Measurements from ENCODE around the gene VWA5A. TPM values are rescaled to one million over a fixed set of nuclear protein-coding genes. Genes with fewer than 3 reads are reported as not detected.

VWA5A gene
- total RNA-seq, 1 donor from 2014 or later, result 8.7 TPM

DNA sequence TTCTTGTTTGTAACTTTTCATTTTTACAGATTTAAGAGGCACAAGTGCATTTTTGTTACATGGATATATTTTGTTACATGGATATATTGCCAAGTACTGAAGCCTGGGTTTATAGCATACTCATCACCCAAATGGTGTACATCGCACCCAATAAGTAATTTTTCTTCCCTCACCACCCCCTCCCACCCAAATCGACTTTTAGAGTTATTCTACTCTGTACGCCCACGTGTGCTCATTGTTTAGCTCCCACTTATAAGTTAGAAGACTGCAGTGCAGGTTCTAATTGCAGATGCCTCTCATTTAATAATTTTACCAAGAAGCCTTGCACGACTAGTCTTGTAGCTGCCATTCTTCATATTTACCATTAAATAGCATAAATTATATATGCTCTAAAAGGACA lies 20.5 kb upstream of the VWA5A start:
- H3K79me2 ChIP-seq (ENCODE audit: insufficient read depth, low read length), result no peaks in the 10 kb centered on the region
- no peak overlapping the region for H3K4me3 ChIP-seq (ENCODE audit: insufficient read depth, low read depth, low read length)
- TF ChIP-seq EZH2 (IDR thresholded peaks at IDR 0.05; ENCODE audit: insufficient read depth, low read length), result no peak
- TF ChIP-seq CTCF (IDR thresholded peaks at IDR 0.05; ENCODE audit: insufficient read depth, low read depth, low read length), result no peak
- H3K4me3 Mint-ChIP-seq (ENCODE audit: unreplicated experiment), result no peak overlapping the region
- no peak overlapping the region for H2AFZ ChIP-seq (ENCODE audit: low read depth, low read length)
- DNase-seq (ENCODE audit: low read depth) (no peak), FAIRE-seq (no peak)
- no peaks in the 10 kb centered on the region for H3K4me1 Mint-ChIP-seq (ENCODE audit: low read depth, unreplicated experiment)
- H3K27me3 Mint-ChIP-seq (ENCODE audit: low read depth, unreplicated experiment), result no peaks in the 10 kb centered on the region
- H3K36me3 Mint-ChIP-seq (ENCODE audit: low read depth, unreplicated experiment), result no peaks in the 10 kb centered on the region
- no peaks in the 10 kb centered on the region for H4K20me1 ChIP-seq (ENCODE audit: insufficient read depth, low read length)
- no peaks in the 10 kb centered on the region for H3K9me3 Mint-ChIP-seq (ENCODE audit: unreplicated experiment)
- no peak overlapping the region for H3K9ac ChIP-seq (ENCODE audit: low read length)
- no peak overlapping the region for H3K27ac Mint-ChIP-seq (ENCODE audit: unreplicated experiment)
- H3K27ac ChIP-seq (ENCODE audit: low read depth, low read length), result no peak overlapping the region
- no peaks in the 10 kb centered on the region for H3K9me3 ChIP-seq (ENCODE audit: insufficient read depth, low read depth, low read length)
- no peak overlapping the region for H3K4me2 ChIP-seq (ENCODE audit: low read length)
- no peaks in the 10 kb centered on the region for H3K36me3 ChIP-seq (ENCODE audit: insufficient read depth, low read length)
- no peaks in the 10 kb centered on the region for H3K27me3 ChIP-seq (ENCODE audit: insufficient read depth, low read length)
- H3K4me1 ChIP-seq (ENCODE audit: insufficient read depth, low read length), result no peaks in the 10 kb centered on the region

DNA sequence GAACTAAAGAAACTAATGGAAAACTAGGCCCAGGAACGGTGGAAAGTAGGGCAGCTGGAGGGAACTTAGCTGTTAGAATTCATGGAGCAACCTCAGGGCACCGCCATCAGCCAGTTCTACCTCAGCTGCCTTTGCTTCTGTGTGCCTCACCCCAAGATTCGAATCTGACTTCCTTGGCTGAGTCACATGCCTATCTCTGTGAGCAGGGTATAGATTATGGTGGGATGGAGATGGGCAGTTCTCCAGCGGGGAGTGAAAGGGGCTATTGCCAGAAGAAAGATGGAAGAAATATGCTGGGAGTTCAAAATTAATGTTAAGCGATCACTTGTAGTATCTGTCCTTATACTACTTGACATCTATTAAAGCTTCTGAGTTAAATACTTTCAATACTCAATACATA lies 18.9 kb upstream of the VWA5A start:
- Histone ChIP-seq H3K4me1 (ENCODE audit: insufficient read depth, low read length) (no peaks in the 10 kb centered on the region), H3K27ac (ENCODE audit: low read depth, low read length) (no peak overlapping the region), H2AFZ (ENCODE audit: low read depth, low read length) (no peak overlapping the region), H3K79me2 (ENCODE audit: insufficient read depth, low read length) (no peaks in the 10 kb centered on the region), H3K36me3 (ENCODE audit: insufficient read depth, low read length) (no peaks in the 10 kb centered on the region), H4K20me1 (ENCODE audit: insufficient read depth, low read length) (no peaks in the 10 kb centered on the region), H3K9me3 (ENCODE audit: insufficient read depth, low read depth, low read length) (no peaks in the 10 kb centered on the region), H3K4me2 (ENCODE audit: low read length) (no peak overlapping the region), H3K4me3 (ENCODE audit: insufficient read depth, low read depth, low read length) (no peak overlapping the region), H3K9ac (ENCODE audit: low read length) (no peak overlapping the region), H3K27me3 (ENCODE audit: insufficient read depth, low read length) (no peaks in the 10 kb centered on the region)
- H3K4me3 Mint-ChIP-seq (ENCODE audit: unreplicated experiment), result no peak overlapping the region
- H3K27ac Mint-ChIP-seq (ENCODE audit: unreplicated experiment), result no peak overlapping the region
- no peaks in the 10 kb centered on the region for H3K36me3 Mint-ChIP-seq (ENCODE audit: low read depth, unreplicated experiment)
- no peak for TF ChIP-seq EZH2 (IDR thresholded peaks at IDR 0.05; ENCODE audit: insufficient read depth, low read length)
- TF ChIP-seq CTCF (IDR thresholded peaks at IDR 0.05; ENCODE audit: insufficient read depth, low read depth, low read length), result no peak
- no peaks in the 10 kb centered on the region for H3K4me1 Mint-ChIP-seq (ENCODE audit: low read depth, unreplicated experiment)
- FAIRE-seq (no peak), DNase-seq (ENCODE audit: low read depth) (no peak)
- no peaks in the 10 kb centered on the region for H3K27me3 Mint-ChIP-seq (ENCODE audit: low read depth, unreplicated experiment)
- no peaks in the 10 kb centered on the region for H3K9me3 Mint-ChIP-seq (ENCODE audit: unreplicated experiment)

- TF ChIP-seq CTCF (IDR thresholded peaks at IDR 0.05; ENCODE audit: insufficient read depth, low read depth, low read length) (no peak), EZH2 (IDR thresholded peaks at IDR 0.05; ENCODE audit: insufficient read depth, low read length) (no peak)
- Histone ChIP-seq H2AFZ (ENCODE audit: low read depth, low read length) (no peak overlapping the region), H3K9ac (ENCODE audit: low read length) (no peak overlapping the region), H3K4me3 (ENCODE audit: insufficient read depth, low read depth, low read length) (no peak overlapping the region), H3K27me3 (ENCODE audit: insufficient read depth, low read length) (no peaks in the 10 kb centered on the region), H4K20me1 (ENCODE audit: insufficient read depth, low read length) (no peaks in the 10 kb centered on the region), H3K4me2 (ENCODE audit: low read length) (no peak overlapping the region), H3K79me2 (ENCODE audit: insufficient read depth, low read length) (no peaks in the 10 kb centered on the region), H3K27ac (ENCODE audit: low read depth, low read length) (no peak overlapping the region), H3K36me3 (ENCODE audit: insufficient read depth, low read length) (no peaks in the 10 kb centered on the region), H3K4me1 (ENCODE audit: insufficient read depth, low read length) (no peaks in the 10 kb centered on the region), H3K9me3 (ENCODE audit: insufficient read depth, low read depth, low read length) (no peaks in the 10 kb centered on the region)
- DNase-seq (ENCODE audit: low read depth) (no peak), FAIRE-seq (no peak)
- Mint-ChIP-seq H3K36me3 (ENCODE audit: low read depth, unreplicated experiment) (no peaks in the 10 kb centered on the region), H3K27me3 (ENCODE audit: low read depth, unreplicated experiment) (no peaks in the 10 kb centered on the region), H3K27ac (ENCODE audit: unreplicated experiment) (no peak overlapping the region), H3K4me1 (ENCODE audit: low read depth, unreplicated experiment) (no peaks in the 10 kb centered on the region), H3K4me3 (ENCODE audit: unreplicated experiment) (no peak overlapping the region), H3K9me3 (ENCODE audit: unreplicated experiment) (no peaks in the 10 kb centered on the region)
These were observed 17.1 kb upstream of the VWA5A start for GRCh38 chr11:124098141-124098540.

Measured in astrocyte (in vitro differentiated cells and primary cell).